GM21619 (cell line): ENCODE measurements around the gene MYO9A.

ENCODE experiments used
- ATAC-seq: cut with Tn5 transposase; IDR thresholded peaks from one replicate; pipeline ENCODE4 v1.9.1; 2021; ENCODE audit not compliant: unreplicated experiment

The MYO9A gene

DNA sequence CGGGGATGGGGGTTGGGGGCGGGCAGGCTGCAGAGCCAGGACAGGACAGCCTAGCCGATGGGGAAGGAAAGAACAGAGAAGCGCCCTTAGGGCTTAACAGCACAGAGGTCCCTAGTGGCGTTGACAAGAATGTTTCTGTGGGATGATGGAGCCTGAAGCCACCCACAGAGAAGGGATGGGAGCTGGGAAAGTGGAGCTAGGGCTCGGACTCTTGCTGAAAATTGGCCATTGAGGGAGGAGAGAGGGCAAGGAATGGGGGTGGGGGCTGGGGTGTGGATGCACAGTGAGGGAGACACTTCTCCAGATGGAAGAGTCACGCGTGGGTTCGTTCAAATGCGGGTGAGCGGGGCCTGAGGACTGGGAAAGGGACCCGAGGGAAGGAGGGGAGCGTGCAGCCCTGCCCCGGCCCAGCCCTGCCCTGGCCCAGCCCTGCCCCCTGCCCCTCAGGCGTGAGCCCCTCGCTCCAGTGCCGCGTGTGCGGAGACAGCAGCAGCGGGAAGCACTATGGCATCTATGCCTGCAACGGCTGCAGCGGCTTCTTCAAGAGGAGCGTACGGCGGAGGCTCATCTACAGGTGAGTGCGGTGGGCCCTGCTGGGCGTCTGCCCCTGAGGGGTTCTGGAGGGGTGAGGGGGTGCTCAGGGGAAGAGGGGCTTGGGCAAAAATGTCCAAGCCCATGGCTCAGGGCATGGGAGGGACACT, 306.8 kb downstream of the MYO9A start:
- no peak for ATAC-seq

DNA sequence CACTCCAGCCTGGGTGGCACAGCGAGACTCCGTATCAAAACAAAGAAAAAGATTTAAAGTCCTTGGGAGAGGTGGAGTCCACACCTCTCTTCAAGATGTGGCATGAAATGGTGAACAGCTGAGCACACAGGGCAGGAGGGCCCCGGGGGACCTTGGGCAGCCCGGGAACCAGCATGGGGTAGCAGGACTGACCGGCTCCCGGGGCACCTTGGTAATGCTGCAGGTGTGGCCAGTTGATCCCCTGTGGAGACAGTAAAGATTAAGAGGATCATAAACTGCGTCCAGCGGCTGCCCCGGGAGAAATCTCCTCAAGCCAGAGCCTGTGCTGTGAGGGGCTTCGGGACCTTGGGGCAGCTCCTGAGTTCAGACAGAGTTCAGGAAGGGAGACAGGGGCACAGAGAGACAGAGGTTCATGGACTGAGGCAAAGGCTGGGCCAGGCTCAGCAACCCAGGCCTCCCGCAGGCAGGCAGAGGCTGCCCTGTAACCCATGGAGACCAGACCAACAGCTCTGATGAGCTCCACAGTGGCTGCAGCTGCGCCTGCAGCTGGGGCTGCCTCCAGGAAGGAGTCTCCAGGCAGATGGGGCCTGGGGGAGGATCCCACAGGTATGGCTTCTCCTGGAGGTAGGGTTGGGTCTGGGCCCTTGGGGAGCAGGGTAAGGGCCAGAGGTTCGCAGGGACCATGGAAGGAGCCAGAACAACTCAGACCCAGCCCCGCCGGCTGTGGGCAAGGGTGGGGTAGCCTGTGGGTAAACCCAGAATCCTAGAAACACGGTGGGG, 307.5 kb downstream of the MYO9A start, which contains the start of gene NR2E3:
Gene NR2E3, plus strand, starts transcription at position 299 of the 780 bp plus-strand sequence. Its CDS starts 190 bp downstream, at position 489.
- no peak for ATAC-seq

DNA sequence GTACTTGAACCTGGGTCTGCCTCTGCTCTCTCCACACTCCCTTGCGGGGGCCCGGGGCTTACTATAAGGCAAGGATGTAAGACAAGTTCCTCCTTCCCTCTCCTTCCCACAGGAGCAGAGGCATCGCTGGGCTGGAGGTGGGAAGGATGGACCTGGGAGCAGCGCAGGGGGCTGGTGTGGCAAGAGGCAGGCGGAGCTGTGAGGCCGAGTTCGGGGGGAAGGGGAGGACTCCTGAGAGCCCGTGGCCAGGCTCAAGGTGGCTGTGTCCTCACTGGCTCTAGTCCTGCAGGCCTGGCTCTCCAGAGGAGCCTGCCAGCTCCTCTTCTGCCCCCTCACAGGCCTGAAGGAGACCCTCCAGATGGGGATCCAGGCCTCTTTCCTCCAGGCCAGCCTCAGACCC, 308.6 kb downstream of the MYO9A start:
- no peak for ATAC-seq

DNA sequence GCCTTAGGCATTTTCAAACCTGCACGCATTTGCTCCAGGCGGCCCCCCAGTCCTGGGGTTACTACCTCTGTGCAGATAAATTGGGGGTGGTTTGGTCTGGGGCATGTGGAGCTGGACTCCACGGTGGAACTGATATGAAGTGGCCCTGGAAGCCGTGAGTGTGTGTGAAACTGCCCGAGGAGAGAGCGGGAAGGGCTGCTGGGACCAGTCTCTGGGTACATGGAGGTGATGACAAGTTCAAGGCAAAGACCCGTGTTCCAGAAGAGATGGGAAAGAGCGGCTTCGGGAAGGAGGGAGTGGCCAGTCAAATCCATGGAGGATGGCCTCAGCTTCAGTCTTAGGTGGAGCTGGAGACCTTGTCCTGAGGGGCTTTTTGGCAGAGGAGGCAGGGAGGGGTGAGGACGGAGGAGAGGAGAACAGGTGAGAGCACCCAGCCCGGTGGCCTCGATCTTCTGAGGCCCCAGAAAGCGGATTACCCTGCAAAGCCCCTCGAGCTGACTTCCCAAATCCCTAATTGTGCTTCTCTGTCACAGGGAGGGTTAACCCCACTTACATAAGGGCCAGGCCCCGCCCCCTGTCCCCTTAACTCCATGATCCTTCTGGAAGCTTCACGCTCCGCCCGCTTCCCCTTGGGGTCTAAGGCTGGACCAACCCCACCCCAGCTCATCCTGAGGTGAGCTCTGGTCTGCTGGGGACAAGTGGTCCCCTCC, 309.5 kb downstream of the MYO9A start:
- ATAC-seq = no peak

DNA sequence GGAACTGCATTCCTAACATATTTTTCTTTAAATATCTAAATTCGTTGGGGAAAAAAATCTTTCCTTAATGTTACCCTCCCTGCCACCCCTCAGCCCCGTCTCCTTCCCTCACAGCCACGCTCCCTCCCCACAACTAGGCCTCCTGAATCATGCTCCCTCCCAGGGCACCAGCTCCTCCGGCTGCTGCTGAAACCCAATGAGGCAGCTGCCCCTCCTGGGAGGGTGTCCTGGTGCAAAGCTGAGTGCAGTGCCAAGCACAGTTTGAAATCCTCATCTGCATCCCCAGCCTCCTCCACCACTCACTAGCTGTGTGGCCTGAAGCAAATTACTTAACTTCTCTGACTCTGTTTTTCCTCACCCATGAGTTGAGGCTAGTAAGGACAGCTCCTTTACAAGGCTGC, 310.3 kb downstream of the MYO9A start:
- ATAC-seq = no peak

DNA sequence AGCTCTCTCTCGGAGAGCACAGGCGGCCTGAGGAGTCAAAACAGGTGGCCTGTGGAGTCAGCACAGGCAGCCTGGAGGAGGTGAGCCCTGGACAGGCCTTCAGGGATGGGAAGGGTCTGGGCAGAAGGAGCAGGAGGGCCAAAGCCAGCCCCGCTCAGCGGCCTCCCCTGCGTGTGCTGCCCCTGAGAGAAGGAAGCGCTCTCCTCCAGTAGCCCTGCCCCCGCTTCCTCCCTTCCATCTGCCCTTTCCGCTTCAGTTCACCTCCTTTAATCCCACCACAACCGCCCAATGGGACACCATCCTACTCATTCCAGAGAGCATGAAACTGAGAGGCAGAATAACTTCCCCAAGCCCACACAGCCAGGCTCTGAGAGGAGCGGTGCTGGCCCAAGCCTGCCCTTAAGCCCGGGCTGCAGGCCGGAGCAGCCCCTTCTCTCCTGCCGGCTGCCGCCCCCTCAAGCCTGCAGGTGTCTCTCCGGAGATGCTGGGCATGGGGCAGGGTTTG, 310.8 kb downstream of the MYO9A start:
- ATAC-seq = no peak

DNA sequence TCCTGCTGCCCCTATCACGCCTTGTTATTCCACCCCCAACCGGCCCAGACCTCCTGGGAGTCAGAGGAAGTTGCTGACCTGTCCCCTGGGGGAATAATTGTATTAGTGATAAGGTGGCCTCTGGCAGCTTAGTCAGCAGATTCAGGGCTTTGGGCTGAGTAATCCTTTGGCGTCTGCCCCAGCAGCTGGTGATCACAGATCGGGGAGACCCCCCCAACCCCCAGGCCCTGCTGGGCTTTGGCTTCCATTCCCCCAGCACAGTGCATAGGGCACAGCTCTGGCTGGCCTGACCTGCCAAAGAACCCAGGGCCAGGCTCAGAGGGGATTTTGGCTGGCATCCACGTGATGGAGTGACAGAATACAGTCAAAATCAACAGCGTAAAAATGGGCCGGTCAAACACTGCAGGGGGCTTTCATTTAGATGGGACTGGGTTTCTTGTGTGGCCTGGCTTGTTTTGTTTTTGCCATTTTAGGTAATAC, 311.5 kb downstream of the MYO9A start:
- no peak for ATAC-seq

DNA sequence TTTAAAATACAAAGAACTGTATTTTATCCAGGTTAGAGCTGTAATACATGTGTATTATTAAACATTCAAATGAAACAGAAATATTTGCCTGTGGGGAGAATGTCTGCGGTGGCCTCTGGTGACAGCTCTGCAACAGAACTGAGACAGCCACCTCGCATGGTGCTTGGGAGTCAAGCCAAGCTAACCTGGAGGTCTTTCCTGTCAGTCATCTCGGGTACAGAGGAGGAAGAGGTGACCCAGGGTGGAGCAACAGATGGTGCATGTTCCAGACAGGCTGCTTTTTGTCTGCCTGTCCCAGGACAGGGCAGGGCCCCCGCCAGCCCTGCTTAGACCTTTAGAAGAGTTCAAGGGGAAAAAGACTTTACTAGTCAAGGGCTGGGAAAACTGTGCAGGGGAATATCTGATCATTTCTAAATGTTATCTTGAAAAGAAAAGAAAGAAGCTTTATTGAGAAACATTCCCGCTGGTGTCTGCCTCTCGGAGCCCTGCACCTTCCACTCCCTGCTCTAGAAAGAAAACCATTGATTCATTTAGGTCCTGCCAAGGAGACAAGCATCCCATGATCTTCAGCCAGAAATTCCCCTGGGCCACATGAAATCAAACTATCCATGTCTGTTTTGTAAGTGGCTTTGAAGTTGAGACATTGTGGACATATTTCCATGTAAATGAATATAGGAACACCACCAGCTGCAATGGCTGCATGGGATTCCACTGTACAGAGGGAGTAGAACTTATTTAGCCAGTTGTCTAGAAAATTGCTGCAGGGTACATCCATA, 313.1 kb downstream of the MYO9A start:
- no peak for ATAC-seq

DNA sequence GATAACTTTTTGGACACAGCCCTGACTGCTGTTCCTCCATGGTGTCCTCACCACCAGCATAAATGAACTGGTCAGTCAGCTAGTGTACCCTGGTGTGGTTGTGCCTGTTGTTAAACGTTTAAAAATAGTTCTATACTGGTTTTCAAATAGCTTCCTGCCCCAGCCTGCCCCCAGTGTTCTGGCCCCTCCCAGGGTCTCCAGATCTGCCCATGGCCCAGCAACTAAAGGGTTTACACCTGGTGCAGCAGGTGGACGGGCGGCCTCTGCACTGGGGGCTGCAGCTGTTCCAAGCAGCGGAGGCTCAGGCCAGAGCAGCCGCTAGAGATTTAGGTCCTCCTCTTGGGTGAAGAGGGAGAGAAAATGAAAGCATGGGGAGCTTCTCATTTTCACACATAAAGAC, 313.7 kb downstream of the MYO9A start:
- ATAC-seq = no peak

DNA sequence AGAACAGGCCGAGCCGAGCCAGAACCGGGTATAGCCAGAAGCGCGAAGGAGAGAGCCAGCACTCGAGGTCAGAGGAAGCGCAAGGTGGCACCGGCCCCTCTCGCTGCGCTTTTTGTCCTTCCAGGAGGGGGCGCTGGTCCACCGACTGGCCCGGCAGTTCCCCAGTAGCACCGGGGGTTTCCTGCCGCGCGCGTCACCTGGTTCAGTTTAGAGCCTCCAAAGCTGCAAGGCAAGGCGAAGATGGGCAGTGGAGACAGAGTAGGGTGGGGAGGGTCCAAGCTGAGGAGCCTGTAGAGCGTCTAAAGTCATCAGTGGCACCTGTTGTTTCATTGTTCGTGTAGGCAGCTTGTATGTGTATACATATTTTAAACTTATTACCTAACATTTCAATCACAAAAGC, 315.2 kb downstream of the MYO9A start:
- no peak for ATAC-seq

DNA sequence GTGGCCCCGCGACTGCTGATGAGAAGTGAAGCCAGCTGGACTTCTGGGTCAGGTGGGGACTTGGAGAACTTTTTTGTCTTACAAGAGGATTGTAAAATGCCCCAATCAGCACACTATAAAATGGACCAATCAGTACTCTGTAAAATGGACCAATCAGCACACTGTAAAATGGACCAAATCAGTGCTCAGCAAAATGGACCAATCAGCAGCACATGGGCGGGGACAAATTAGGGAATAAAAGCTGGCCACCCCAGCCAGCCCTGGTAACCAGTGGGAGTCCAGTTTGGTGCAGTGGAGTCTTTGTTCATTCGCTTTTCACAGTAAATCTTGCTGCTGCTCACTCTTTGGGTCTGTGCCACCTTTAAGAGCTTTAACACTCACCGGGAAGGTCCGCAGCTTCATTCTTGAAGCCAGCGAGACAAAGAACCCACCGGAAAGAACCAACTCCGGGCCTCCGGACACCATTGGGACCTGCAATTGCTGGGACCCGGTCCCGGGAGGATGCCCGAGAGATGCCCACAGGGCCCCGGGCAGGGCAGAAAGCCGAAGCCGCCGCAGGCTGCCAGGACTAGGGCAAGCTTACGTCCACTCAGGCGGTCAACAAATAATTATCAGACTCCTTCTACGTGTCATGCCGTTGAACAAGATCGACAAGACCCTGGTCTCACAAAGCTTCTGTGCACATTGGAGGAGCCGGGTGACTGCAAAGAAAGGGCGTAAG, 315.9 kb downstream of the MYO9A start:
- ATAC-seq = no peak

DNA sequence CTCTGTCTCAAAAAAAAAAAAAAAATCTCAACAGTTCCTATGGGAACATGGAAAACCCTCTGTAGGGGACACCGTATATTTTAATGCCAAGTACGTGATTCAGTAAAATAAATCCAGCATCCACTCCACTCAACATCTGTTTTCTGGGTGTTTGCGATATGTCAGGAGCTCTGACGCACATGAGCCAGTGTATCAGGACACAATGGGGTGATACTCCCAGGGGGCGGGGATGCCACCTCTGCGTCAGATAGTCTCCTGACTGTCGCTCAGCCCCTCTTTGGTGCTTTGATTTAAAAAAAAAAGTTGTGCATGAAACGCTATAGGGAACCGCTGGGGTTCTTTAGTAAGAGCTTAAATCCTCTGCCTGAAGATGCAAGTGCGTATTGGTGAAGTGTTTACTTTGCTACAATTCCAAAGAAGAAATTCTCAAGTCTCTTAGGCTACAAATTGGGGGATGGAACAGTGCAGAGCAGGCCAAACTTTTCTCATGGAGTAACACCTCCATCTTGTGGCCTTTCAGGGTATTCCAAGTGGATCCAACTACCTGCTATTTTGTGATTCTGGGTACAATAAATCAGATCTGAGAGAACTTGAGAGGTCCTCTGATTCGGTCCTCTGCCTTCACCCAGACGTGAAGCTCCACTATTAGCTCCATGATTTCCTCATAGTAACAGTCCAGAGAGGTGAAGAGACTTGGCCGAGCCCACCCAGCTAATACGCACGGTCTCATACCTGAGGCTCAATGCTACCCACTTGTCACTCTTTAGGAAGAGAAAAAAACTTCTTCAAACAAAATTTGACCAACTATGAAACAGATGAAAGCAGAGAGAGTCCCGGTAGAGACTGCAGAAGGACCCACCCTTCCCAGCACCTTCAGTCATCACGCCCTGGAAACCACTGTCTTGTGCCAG, 316.9 kb downstream of the MYO9A start:
- ATAC-seq = no peak

DNA sequence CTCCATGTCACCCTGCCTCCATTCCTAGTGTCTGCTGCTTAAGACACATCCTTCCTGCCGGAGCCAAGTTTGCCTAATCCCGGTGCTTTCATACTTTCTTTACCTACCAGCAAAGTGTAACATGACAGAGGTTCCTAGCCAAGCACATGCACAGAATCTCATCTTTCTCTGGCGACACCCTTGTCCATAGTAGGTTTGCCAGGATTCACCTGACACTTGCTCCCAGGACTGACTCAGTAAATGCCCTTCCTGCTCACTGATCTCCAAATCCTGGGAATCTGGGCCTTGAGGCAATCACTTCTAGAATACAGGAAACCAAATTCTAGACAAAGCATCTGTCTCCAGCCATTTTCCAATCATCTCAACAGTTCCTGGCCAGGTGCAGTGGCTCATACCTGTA, 317.8 kb downstream of the MYO9A start:
- ATAC-seq = no peak

DNA sequence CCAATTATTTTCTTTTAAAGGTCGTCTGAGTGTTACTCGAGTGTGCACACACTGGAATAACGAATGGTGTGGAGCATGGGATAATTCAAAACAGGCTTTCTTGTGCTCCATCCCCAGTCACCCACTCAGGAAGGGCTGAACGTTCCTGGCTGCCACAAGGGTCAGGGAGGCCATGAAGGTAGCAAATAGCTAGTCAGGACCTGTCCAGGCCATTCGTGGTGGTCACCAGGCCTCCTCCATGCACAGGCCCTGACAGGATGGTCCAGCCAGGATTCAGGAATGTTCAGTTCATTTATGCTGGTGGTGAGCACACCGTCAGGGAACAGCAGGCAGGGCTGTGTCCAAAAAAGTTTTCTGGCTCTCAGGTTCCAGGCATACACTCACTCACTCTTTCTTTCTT, 319.3 kb downstream of the MYO9A start:
- no peak for ATAC-seq

DNA sequence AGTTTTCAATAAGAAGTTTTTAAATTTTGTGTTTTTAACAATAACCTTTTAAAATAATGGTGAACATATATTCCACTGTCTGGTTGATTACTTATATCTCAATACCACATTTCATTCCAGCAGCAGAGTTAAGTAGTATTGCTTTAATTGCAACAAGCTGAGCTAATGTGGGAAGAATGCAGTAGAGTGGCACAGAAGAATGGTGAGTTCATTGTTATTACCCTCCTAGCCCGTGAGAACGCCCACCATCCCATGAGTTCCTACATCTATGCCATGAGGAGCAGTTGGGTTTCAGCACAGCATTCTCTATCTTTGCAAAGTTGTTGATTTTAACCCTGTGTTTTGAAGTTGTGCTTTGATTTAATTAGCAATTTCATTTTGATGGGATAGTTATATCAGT, 325.4 kb downstream of the MYO9A start:
- no peak for ATAC-seq

DNA sequence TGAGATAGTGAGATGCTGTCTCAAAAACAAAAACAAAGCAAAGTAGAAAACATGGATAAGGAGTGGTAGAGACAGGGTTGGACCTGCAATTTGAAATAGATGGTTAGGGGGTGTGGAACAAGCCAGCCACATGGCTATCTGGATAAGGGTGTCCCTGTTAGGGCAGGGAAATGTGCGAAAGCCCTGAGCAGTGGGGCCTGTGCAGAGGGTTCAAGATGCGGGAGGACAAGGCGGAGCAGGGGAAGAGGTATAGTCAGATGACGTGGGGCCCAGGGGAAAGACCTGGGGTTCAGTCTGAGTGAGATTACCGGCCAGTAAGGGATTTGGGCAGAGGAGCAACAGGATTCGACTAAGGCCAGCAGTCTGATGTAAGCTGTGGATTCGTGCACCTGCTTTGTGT, 326.0 kb downstream of the MYO9A start:
- no peak for ATAC-seq

DNA sequence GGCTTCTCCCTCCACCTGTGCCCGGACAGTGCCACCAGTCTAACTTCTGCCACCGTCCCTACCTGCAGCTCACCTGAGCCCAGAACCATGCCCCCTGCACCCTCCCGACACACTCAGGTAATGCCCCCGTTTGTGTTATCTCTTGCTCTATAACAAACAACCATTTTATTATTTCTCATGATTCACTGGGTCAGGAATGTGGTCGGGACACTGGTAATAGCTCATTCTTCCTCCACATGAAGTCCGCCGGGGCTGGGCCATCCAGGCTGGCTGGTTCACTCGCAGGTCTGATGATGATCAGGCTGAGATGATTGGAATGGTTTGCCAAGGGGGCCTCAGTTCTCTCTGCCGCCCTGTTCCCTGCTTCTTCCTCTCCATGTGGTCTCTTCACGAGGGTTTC, 327.9 kb downstream of the MYO9A start:
- no peak for ATAC-seq

DNA sequence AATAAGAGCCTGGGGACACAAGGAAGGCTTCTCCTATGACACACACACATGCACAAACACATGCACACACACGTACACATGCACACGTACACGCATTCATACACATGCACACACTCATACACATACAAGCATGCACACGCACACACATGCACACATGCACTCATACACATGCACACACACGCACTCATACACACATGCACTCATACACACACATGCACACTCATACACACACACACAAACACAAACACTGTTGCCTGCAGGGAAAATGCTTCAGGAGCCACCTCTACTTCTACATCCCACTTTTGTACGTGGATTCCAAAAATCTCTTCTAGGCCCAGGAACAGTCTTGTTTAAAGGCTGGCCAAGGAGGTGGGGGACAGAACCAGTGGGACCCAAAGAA, 328.3 kb downstream of the MYO9A start:
- ATAC-seq = no peak
